Activated CD4-positive, alpha-beta T cell treated with anti-CD3 and anti-CD28 coated beads, Interleukin-2, amount 50 U/mL, for 16 hours (primary cell): ENCODE data around the gene HOXA9.

Experiments
- DNase-seq: peaks from one replicate; pipeline ENCODE4 v3.0.0-alpha.2; 2020

The HOXA9 gene

DNA sequence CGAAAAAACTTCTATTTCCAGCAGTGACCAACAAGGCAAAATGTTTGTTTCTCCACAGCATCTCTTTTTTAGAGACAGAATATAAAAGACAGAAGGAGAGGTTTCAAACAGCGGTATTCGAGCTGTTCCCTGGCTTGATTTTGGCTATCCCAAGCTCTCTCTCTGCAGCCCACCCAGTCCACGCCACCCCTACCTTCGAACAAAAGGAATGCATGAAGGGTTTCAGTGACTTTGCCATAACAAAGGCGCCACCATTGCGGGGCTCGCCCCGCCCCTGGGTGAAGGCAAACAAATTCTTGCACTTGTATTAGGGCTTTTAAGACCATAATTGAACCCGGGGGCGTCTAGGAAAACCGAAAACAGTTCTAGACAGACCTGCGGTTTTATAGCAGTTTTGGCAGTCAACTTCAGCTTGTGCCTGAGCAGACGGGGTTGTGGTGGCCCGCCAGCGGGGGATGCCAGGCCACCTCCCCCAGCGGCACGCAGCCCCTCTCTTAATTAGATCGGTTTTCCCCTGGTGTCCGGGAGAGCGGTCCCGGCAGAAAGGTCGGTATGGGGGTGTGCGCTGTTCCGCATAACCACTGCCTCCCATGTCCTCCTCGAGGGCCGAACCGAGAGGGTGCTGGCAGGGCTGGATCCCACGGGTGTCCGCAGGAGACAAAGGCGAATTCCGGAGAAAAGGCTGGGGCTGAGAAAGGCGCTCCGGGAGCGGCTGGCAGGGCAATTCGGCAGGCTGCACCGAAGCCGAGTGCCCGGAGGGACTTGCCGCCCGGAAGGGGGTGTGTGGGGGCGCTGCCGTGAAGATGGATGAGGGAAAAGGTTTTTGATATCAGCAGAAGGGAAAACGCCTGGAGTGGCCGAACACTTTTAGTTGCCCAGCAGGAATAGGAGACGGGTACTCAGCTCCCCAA lies 22.4 kb upstream of the HOXA9 start:
- DNase-seq = no peak

DNA sequence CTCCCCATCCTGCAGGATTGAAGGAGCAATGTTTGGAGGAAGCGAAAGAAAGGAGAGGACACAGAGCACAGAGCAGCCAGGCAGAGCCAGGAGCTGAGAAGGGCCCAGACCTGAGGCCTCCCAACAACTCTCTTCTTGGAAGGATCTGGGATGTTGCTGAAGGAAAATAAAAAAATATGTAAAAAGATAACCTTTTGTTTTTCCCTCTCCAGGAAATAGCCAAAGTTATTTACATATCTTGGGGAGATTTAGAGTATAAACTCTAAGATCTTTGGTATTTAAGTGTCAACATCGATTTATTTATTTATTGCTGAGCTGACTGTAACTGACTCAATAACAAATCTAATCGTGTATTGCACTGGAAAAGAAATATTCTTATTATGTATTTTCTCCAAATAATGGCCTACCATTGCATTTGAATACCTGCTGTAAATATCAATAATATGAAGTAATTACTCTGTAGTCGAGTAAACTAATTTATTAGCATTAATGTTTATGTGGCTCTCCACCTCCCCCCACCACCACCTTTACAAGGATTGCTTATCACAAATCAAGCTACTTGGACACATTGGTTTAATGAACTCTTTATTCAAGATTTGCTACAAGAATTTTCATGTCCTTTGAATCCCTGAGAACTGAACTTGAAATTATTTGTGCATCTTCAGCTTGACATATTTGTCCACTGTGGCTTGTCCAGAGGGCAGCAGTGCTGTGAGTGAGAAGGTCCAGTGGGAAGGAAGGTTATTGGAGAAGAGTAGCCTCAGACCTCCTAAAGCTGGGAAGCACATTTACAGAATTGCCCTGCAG lies 21.5 kb upstream of the HOXA9 start:
- no peak for DNase-seq

DNA sequence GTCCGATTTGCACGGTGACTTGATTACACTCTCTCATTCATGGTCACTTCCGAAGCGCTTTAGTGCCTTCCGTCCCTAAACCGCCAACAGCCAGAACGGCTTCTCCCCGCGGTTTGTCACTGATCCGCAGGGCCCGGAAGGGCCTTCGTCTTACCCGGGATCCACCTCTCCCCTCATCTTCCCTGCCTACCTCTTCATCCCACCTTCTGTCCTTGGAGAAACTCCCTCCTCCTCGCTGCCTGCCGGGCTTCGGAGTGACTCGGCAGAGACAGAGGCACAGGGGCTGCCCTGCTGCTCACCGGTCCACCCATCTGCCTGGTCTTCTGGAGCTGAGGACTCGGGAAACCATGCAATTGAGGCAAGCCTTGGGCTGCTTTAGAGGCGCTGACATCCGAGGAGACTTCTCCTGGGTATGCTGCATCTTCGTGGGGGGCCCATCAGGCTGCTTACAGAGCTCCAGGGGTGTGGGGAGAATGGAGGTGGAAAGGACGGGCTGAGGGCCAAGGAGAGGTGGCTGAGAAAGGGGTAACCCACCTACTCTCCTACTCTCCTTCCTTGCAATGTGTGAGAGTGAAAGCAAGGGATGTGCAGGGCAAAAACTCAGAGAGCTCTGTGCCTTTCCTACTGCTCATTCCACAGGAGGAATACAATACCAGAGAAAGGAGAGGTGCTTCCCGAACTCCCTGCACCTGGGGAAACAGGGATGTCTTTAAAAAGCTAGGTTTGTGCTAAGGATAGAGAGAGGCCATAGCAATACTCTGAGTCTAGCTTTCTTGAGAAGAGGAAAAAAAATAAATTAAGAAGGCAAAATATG lies 20.7 kb upstream of the HOXA9 start:
- no peak for DNase-seq

DNA sequence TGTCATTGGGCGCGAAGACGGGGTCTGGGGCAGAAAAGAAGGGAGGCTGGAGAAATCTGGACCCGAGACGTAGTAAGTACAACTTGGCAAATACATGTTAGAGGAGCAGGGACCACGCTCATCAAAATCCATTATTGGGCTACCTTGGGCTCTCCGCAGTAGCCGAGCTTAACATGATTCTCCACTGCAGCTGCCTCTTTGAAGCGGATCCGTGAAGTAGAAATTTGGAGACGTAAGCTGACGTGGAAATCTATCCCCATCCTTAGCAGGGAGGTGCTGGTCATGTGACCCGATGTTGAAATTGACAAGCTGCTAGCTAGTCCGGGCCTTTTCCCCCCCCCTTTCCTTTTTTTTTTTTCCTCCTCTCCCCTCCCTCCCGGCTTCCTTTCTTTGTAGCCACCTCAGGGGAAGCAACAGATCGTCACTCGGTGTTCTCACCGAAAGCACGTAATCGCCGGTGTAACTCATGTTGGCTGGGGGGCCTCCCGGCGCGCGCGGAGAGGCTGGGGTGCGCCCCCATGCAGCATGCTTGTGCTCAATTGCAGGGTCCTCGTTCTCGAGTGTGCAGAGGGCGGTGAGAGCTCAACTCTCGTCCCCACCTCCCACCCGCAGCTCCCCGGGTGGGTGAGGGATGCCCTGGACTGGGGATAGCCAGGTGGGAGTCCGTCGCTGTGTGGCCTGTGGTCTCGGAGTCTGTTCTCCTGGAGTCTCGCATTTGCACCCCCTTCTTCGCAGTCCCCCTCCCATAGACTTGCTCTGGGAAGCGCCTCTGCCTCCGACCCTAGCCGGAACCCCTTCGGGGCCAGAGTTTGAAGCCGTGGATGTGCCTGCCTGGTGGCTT lies 19.9 kb upstream of the HOXA9 start, which contains the start of gene HOXA11:
Gene HOXA11, minus strand, starts transcription at position 220 of the 841 bp plus-strand sequence. Its CDS starts 88 bp downstream, at position 132.
- no peak for DNase-seq

DNA sequence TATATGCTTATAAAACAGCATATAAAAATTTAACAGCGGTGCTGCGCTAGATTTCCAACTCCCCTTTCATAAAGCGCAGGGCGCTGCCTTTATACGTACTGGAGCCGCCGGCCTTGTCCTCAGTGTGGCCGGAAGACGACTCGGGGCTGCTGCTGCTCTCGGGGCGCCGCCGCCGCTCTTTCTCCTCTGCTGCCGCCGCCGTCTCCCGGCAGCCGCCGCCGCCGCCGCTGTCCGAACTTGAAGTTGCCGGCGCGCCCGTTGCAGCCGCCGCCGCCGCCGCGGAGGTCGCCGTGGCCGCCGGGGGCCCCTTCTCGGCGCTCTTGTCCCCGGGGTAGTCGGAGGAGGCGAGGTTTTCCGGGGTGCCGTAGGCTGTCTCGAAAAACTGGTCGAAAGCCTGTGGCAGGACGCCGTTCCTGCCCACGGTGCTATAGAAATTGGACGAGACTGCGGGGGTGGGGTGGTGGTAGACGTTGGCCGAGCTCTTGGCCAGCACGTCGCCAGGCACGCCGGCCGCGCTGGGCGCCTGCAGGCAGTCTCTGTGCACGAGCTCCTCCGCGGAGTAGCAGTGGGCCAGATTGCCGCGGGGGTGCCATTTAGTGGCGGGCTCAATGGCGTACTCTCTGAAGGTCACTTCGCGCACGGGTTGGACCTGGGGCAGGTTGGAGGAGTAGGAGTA lies 19.1 kb upstream of the HOXA9 start:
- DNase-seq = no peak

DNA sequence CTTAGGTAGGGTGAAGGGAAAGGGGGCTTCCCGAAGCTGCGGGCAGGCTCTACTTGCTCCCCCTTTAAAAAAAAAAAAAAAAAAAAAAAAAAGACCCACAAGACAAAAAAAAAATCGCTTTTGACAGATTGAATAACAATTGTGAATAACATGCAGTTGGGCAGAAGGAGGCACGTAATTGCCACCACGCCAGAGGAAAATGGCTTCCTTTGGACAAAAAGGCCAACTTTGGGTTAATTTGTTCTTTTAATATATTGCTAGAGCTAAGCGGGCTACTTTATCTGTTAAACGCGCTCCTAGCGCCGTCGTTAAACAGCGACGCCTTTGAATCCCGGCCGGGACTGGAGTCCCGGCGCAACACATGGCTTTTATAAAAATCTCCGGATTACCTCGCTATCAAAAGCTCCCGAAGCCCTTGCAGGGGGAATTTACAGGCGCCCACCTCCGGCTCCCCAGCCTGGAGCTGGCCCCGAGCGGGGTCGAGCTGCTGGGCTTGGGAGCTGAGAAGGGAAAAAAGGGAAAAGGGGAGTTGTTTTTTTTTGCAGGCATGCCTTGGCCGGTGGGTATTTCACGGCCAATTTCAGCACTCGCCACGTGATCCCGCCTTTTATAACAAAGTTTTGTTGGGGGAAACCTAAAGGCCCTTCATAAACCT lies 18.5 kb upstream of the HOXA9 start:
- DNase-seq = no peak

DNA sequence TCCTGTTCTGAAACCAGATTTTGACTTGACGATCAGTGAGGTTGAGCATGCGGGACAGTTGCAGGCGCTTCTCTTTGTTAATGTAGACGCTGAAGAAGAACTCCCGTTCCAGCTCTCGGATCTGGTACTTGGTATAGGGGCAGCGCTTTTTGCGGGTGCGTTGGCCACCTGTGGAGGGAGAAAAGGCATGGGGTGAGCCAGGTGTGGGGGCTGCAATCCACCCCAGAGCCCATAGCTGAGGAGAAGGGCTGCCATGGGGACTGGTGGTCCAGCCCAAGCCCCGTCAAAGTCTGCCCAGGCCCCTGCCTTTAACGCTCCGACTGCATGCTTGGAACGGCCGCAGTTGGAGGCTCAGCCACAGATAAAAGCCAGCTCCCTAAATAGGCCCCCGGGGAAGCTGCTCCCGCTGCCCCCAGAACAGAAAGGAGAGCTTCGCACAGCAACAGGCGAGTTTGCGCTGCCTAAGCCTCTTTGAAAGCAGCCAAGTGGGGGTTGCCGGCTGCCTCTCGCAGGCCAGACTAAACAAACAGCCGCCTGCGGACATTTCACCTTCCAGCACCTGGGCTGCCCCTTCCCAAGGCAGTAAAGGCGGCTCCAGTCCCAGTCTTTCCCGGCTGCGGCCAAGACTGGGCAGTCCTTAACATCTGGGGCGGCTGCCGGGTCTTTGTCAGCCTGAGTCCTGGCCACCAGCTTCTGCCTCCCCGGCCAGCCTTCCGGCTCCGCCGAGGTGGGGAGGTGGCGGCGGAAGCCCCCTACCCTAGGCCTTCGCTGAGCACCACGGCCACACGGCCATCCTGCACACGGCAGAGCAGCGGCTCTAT lies 17.7 kb upstream of the HOXA9 start:
- DNase-seq = no peak

DNA sequence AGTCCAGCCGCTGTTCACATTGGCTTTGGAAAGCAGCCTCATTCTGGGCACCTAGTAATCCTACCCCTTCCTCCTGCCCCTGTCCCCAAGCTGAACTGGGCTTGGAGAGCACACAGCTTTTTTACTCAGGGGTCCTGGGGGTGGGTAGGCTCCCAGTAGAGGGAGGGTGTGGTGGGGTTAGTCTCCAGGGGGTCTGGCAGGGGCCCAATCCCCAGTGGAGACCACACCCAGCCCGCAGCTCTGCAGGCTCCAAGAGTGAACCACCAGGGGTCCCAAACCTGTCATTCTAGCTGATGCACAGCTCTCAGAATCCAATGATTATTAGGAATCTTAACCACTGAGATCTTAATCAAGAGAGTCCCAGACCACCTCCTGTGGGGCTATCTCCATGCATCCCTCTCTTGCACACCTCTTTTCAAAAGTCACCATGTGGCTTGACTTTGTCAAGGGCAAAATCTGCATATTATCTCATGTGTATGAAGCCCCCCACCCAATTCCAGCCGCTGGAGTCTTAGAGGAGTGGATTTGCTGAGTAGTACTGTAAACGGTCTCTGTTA lies 17.0 kb upstream of the HOXA9 start:
- DNase-seq = no peak

DNA sequence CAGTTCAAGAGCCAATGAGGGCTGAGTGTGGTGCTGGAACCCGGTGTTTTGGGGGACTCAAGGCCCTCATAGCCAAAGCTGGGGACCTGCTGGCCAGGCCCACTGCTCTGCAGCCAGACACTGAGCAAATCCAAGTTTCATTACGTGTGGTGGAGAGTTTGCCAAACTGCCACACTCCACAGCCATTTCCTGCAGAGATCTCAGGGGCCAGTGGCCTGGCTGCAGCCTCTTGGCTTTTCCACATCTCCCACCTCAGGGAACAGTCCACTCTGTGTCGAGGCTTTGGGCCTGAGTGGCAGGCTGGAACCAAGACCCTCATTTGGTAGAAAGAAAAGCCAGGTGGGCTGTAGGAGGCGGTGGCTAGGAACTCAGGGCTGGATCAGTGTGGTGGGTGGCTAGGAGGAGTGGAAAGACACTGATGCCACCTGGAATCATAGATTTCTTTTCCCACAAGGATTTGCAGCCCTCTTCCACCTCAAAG lies 16.5 kb upstream of the HOXA9 start:
- DNase-seq = no peak

DNA sequence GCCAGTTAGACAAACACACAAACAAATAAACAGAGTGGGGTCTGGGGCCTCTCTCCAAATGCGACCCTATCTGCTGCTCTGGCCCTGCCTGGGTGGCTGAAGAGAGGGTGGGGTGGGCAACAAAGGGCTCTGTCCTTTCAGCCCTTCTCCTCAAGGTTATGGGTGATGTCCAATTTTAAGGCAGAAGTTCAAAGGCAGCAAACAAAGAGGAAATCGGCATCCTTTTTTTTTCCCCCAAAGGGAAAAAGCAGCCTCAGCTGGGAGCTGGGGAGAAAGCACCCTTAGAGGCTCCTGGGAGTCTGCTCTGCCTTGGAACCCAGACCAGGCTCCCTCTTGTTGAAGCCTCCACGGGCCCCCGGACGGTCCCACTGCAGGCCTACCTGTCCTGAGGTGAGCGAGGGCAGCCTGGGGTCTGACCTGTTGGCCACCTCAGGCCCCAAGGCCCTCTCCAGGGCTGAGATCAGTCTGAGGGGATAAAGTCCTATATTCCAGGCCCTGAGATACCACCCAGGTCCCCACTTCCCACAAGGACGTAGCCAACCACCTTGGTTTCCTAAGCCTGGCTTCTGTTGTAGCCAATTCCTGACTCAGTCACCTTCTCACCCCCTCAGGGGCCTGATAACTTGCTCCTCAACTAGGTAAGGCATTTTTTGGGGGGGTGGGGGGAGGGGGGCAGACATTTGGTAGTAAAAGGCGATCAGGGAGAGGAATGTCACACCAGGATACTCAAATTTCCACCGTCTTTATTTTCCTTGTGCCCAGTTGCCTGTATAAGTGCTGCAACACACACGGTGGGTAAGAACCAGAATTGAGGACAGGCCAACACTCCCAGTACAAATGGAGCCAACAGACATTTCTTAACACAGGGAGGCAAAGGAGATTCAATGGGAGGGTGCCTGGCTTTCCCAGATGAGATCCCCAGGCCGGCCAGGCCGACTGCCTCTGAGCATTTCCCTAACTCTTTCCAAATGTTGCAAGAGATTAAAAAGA lies 15.4 kb upstream of the HOXA9 start:
- no peak for DNase-seq

DNA sequence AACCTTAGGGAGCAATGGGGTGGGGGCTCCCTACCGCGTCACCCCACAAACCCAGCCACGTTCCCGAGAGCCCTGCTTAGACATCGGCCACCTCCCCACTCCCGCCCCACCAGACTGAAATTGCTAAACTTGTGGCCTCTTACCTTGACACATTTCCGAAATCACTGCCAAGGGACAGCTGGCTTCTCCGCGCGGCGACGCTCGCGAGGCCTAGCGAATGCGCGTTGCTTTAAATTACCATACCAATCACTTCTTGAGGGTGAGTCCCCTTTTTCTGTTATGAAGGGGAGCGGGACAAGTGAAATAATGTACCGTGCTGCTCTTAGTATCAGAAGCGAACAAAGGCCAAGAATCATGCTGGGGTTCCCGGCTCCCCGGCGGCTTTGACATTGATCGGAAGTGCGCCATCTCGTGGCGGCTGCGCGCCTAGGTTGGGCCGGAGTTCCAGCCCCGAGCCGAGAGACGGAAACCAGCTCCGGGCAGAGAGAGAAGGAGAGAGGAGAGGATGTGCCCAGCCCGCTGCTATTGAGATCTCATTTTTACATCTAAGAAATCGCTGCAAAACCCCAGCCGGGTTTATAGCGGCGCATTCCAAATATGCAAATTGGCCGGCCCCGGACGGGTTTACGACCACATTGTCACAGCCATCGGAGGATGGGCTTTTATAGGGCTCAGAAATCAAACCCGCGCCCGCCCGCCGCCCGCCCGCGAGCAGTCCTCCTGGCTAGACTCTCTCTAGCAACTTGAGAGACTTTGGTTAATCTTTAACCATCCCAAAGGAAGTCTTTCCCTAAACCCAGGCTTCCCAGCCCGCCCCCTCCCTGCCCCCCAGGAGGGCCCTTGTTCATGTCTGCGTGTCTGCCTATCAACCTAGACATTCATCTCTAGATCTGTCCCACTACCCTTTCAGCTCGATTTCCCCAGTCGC lies 14.4 kb upstream of the HOXA9 start:
- peak; percentile 65 for DNase-seq

DNA sequence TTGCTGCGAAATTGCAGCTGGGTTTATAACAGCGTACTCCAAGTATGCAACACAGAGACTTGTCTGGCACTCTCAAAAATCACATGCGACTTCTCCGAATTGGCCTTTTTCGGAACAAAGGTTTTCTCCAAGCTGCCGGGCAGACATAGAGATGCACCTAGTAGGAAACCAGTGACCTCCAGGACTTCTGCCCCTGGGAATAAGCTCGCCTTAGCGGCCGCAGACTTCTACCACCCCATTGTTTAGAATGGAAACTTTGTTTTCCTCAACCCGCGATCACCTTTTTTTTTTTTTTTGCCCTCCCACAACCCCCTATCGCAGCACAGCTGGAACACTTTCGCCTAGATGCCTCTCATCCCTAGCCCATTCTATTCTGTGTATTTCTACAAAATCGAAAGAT lies 13.7 kb upstream of the HOXA9 start:
- DNase-seq = no peak

DNA sequence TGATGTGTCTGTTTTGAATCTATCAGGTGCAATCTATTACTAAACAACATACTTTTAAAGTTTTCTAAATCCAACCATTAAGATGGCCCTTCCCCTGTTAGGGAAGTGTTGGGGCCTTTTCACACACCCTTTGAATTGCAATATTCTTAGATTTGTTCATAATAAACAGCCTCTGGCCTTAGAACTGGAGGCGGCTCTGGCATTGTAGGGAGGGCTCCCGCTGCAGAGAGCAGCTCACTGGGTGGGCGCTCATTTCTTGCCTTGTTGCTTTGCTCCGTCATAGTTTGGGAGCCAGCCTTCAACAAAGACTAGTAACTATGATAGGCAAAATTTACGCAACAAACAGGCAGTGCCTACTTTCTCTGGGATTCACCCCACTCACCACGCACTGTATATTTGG lies 13.0 kb upstream of the HOXA9 start:
- DNase-seq = no peak

DNA sequence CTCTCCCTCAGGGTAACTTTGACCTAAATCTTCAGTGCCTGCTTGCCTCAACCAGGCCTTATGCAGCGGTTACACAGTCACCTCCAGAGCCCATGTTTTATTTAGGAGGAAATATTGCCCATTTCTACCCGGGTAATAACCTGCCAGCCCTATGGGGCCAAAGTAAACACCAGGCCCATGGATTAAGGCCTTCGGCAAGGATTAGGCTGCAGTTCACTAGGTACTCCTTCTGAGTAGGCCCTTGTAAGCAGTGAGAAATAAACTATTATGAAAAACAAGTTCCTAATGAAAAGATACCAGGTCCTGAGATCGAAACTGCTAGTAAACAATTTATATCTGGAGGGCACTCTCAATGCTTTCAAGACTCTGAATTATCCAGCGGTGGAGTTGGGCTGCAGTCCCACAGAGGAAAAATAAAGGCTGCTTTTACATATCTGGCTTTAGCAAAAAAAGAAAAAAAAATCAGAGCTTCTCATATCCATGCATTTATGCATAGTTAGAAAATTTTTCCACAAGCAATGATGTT lies 12.5 kb upstream of the HOXA9 start:
- DNase-seq = no peak

DNA sequence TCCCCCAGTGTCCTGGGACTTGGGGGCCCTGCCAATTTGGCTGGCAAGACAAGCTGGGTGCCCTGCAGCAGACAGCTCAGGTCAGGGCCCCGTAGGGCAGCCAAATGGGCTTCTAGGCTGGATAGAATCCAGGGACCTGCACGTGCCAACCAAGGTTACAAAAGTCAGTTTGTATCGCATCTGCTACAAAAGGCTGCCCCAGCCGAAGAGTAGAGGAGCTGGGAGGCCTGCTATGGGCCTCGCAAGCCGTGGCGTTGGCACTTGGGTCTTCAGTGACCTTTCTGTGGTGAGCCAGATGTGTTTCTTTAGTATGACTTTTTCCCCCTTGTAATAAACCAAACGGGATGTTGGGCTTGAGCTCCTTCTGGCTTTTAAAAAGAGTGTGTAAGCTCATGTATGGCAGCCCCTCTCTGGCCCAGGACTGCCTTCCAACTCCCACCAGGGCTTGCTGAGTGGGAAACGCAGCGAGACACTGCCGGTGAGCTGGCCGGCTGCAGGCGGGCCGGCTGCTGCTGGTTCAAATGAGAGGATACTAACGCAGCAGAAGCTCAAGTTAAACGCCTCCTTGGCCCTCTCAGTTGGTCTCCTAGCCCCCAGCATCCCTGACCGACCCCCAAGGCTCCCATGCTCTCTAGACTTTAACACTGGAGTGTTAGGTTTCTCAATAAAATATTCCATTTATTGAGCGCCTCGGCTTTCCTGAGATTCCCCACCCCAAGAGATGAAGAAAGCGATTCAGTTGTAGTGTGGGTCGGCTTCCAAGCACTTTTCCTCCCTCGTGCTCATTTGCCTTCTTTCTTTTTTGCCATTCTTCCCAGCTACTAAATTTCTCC lies 11.8 kb upstream of the HOXA9 start:
- DNase-seq = no peak

DNA sequence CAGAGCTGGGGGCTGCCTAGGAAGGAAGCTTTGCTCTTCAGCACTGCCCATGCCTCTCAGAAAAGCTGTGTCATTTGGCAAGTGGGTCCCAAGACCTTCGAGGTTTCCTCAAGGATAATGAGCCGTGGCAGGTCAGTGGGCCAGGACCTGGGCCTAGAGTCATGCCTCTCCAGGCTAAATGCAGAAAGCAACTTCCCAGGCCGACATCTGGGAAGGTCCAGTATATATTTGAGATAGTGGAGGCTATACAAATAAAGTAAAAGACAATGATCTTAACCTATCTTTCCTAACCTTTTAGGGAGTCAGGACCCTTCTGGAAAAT lies 11.1 kb upstream of the HOXA9 start:
- no peak for DNase-seq
